Coronary artery (tissue), 2 donors: ENCODE measurements around the gene USP12.

Experiments
- DNase-seq: peaks from one replicate; pipeline ENCODE4 v3.0.0-alpha.2; 2017; ENCODE audit warnings: low spot score
- H3K27ac ChIP-seq, 2 donors: fragments of 200-600 bp; sonication (generic); one replicate each; pipeline ENCODE4 v1.5.1; 2016 to 2019
- H3K4me3 ChIP-seq: fragments of 200-600 bp; sonication (generic); 2 replicates; pipeline ENCODE4 v1.5.1; 2016; ENCODE audit warnings: mild to moderate bottlenecking, moderate library complexity
- CTCF ChIP-seq: fragments of 200-600 bp; sonication (generic); IDR thresholded peaks from one replicate; pipeline ENCODE4 v1.5.1; 2019; ENCODE audit warnings: antibody characterized with exemption

USP12 gene

DNA sequence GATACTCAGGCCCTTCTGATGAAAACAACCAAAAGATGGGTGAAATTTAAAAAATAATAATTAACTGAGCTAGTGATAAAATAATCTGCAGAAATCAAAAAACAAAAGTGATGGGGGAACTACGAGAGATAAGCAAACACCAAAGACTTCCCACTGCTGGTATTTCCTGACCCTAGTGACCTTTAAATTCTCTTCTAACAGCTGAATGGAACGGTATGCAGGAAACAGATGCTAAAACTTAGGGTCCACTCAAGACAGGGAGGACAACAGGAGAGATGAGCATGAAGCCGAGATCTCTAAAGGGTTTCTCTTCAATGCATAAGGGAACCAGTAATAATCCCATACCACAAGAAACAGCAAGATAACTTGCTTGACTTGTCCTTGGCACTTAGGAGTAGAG, 50.8 kb downstream of the USP12 start:
- no peak for TF ChIP-seq CTCF
- no peak overlapping the region for H3K27ac ChIP-seq
- no peak for DNase-seq
- no peak overlapping the region for H3K4me3 ChIP-seq

- no peak for TF ChIP-seq CTCF
- no peak for DNase-seq
- H3K4me3 ChIP-seq: no peak overlapping the region
- no peak overlapping the region for H3K27ac ChIP-seq
Observed at GRCh38 chr13:27120011-27120410, 51.6 kb downstream of the USP12 start.

DNA sequence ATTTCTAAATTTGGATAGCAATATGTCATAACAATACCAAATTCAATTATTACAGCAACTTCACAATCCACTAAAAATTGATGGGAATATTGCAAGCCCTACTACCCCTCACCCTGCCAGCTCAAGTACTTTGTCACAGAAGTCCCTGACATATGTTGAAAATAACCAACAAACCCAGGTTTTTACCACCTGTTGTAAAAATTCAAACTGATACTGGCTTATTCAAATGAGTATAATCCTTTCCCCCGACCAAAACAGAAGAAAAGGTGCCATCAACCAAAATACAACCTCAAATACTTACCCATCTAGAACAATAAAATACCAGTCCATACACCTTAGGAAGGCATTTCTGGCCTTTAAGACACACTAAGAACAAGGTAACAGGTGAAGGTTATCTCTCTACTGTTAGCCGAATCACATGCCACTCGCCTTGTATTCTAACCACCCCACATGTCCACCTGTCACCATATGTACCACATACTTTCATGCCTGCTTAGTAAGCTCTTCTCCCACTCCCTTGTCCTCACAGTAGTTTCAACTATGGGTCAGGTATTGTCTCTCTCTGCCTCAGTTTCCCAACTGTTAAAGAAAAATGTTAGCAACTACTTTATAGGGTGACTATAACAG, 53.1 kb downstream of the USP12 start:
- DNase-seq: no peak
- H3K27ac ChIP-seq: no peak overlapping the region
- H3K4me3 ChIP-seq: no peak overlapping the region
- no peak for TF ChIP-seq CTCF

- no peak for TF ChIP-seq CTCF
- no peak overlapping the region for H3K4me3 ChIP-seq
- no peak overlapping the region for H3K27ac ChIP-seq
- DNase-seq: no peak
Observed at GRCh38 chr13:27117952-27118351, 53.7 kb downstream of the USP12 start.

DNA sequence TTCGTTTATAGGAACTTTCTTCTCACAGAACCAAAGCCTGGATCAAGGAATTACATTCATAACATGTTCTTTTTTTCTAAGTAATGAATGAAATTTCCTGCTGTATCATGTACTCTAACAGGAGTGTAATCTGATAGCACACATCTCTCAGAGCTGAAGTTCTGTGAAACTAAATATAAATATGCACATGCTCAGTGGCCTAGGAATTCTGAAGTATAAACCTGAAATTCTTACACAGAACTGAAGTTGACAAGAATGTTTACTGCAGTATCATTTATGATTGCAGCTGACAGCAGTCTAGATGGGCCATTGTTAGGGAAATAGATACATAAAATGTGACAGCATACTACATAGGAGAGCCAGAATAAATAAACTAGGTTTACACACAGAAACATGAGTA, 54.5 kb downstream of the USP12 start:
- Histone ChIP-seq H3K4me3 (no peak overlapping the region), H3K27ac (no peak overlapping the region)
- no peak for TF ChIP-seq CTCF
- no peak for DNase-seq

DNA sequence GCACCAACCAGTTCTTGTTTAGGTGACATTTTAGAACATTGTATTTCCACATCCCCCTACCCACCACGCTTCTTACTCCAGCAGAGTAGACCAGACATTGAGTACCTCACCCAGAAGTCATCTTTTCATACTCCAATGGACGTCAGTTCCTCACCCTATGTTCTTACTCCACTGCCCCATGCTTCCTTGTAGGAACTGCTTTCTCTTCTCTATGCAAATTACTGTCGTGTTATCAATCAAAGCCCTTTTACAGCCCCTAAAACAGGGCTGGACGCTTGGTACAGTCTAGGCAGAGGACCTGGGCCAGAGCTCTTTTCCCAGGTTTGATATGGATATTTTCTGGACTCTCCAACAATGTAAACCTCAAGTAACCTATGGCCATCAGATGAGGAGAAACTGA, 58.2 kb downstream of the USP12 start:
- DNase-seq: no peak
- Histone ChIP-seq H3K27ac (no peak overlapping the region), H3K4me3 (no peak overlapping the region)
- TF ChIP-seq CTCF: no peak

GRCh38 chr13:27112006-27112405, 59.6 kb downstream of the USP12 start:
- Histone ChIP-seq H3K27ac (no peak overlapping the region), H3K4me3 (no peak overlapping the region)
- no peak for TF ChIP-seq CTCF

More at GRCh38 chr13:27112006-27112405, 59.6 kb downstream of the USP12 start:
- no peak for DNase-seq
